OCI-LY1 (cell line): ENCODE measurements around the gene XRCC4.

Experiments used
- CTCF ChIP-seq: fragments of 200-600 bp; sonication (generic), shearing (Covaris generic); IDR thresholded peaks from 2 replicates; pipeline ENCODE4 v1.5.1; 2017; ENCODE audit warnings: mild to moderate bottlenecking, antibody characterized with exemption, low read length, moderate library complexity, mixed read lengths
- EZH2 ChIP-seq: fragments of 200-600 bp; sonication (generic), shearing (Covaris generic); IDR thresholded peaks from 2 replicates; pipeline ENCODE4 v1.8.0; 2017; ENCODE audit warnings: borderline replicate concordance, mixed run types, mild to moderate bottlenecking, antibody characterized with exemption, low read length, moderate library complexity, mixed read lengths

- no peak for TF ChIP-seq CTCF
- no peak for TF ChIP-seq EZH2
Measured at GRCh38 chr5:83066548-83067110, 10.7 kb upstream of the XRCC4 start.
